ENCODE data around the gene FRMPD2. TPM values are rescaled to one million over a fixed set of nuclear protein-coding genes. Genes with fewer than 3 reads are reported as not detected.
A peak's percentile ranks its signal among the peaks of the same experiment; 100 is the strongest.

The FRMPD2 gene
- total and polyA plus RNA-seq, 2 experiments from 2014 or later = 0.10 to 0.30 TPM

GRCh38 chr10:48193556-48193955 lies 80.9 kb downstream of the FRMPD2 start:
- H3K4me1 ChIP-seq (ENCODE audit: insufficient read depth) = peaks cover 12% of the 10 kb centered on the region
- no peaks in the 10 kb centered on the region for H3K9me3 ChIP-seq (ENCODE audit: low read depth)
- no peak overlapping the region for H3K27ac ChIP-seq
- TF ChIP-seq, protein P1, sequence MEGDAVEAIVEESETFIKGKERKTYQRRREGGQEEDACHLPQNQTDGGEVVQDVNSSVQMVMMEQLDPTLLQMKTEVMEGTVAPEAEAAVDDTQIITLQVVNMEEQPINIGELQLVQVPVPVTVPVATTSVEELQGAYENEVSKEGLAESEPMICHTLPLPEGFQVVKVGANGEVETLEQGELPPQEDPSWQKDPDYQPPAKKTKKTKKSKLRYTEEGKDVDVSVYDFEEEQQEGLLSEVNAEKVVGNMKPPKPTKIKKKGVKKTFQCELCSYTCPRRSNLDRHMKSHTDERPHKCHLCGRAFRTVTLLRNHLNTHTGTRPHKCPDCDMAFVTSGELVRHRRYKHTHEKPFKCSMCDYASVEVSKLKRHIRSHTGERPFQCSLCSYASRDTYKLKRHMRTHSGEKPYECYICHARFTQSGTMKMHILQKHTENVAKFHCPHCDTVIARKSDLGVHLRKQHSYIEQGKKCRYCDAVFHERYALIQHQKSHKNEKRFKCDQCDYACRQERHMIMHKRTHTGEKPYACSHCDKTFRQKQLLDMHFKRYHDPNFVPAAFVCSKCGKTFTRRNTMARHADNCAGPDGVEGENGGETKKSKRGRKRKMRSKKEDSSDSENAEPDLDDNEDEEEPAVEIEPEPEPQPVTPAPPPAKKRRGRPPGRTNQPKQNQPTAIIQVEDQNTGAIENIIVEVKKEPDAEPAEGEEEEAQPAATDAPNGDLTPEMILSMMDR (IDR thresholded peaks at IDR 0.05; ENCODE audit: poor library complexity) = no peak
- no peak for TF ChIP-seq EZH2phosphoT487 (IDR thresholded peaks at IDR 0.05; ENCODE audit: low read depth, severe bottlenecking, unreplicated experiment)
- no peak for TF ChIP-seq EZH2 (IDR thresholded peaks at IDR 0.05; ENCODE audit: borderline replicate concordance)
- WGBS (ENCODE audit: low lambda C conversion rate, missing lambda C conversion rate) = 62% methylated on average over 2 of the region's 2 CpGs
- no peaks in the 10 kb centered on the region for H3K9me2 ChIP-seq (replicated peaks; ENCODE audit: insufficient read depth)
- H3K79me2 ChIP-seq = no peaks in the 10 kb centered on the region
- no peaks in the 10 kb centered on the region for H4K20me1 ChIP-seq (ENCODE audit: insufficient read depth, poor library complexity, severe bottlenecking)
- H3K36me3 ChIP-seq (replicated peaks; ENCODE audit: insufficient read depth, low read depth) = no peaks in the 10 kb centered on the region
- H3K27me3 ChIP-seq = no peaks in the 10 kb centered on the region
- DNase-seq (ENCODE audit: low spot score) = no peak
- H3K4me2 ChIP-seq = no peak overlapping the region
- H2AFZ ChIP-seq = no peak overlapping the region
- no peak overlapping the region for H3K4me3 ChIP-seq

DNA sequence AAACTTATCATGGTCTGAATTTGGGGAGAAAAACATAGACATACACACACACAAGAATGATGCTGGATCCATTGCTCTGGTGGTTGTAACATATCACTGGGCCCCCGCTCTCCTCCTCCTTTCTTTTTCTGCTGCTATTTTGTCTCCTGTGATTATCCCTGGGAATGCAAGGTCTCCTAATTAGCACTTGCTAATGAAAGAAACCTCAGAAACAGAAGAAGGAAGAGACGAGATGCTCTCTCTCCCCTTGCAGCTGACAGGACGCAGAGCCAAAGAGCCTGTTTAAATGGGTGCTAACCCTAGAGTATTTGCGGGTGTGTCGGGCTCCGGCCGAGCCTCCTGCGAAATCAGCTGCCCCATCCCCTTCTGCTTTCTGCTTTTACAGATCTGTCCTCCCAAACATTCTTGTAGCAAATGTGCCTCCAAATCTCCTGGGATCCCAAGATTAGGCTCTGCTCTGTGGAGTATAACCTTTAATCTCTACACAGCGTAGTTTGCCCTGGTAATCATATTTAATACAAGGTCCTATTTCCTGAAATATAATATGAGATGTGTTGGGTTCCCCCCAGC lies 81.5 kb downstream of the FRMPD2 start:
- Histone ChIP-seq H3K4me2 (no peak overlapping the region), H3K27ac (no peak overlapping the region), H3K4me1 (ENCODE audit: insufficient read depth) (peaks cover 18% of the 10 kb centered on the region), H4K20me1 (ENCODE audit: insufficient read depth, poor library complexity, severe bottlenecking) (no peaks in the 10 kb centered on the region), H3K9me3 (ENCODE audit: low read depth) (no peaks in the 10 kb centered on the region), H3K36me3 (replicated peaks; ENCODE audit: insufficient read depth, low read depth) (no peaks in the 10 kb centered on the region), H3K79me2 (no peaks in the 10 kb centered on the region), H2AFZ (no peak overlapping the region), H3K4me3 (no peak overlapping the region), H3K27me3 (no peaks in the 10 kb centered on the region), H3K9me2 (replicated peaks; ENCODE audit: insufficient read depth) (no peaks in the 10 kb centered on the region)
- DNase-seq (ENCODE audit: low spot score) = no peak
- WGBS (ENCODE audit: low lambda C conversion rate, missing lambda C conversion rate) = 64% methylated on average over 9 of the region's 9 CpGs
- TF ChIP-seq EZH2phosphoT487 (IDR thresholded peaks at IDR 0.05; ENCODE audit: low read depth, severe bottlenecking, unreplicated experiment) (no peak), EZH2 (IDR thresholded peaks at IDR 0.05; ENCODE audit: borderline replicate concordance) (no peak)
- TF ChIP-seq, protein P1 (IDR thresholded peaks at IDR 0.05; ENCODE audit: poor library complexity) = no peak

GRCh38 chr10:48187713-48188485 lies 86.6 kb downstream of the FRMPD2 start:
- H2AFZ ChIP-seq = no peak overlapping the region
- 66% methylated on average over 10 of the region's 10 CpGs for WGBS (ENCODE audit: low lambda C conversion rate, missing lambda C conversion rate)
- peak; percentile 71 for DNase-seq (ENCODE audit: low spot score)
- TF ChIP-seq EZH2 (IDR thresholded peaks at IDR 0.05; ENCODE audit: borderline replicate concordance) (no peak), EZH2phosphoT487 (IDR thresholded peaks at IDR 0.05; ENCODE audit: low read depth, severe bottlenecking, unreplicated experiment) (no peak)
- TF ChIP-seq, protein P1 (IDR thresholded peaks at IDR 0.05; ENCODE audit: poor library complexity) = no peak
- no peak overlapping the region for H3K4me3 ChIP-seq
- H3K9me2 ChIP-seq (replicated peaks; ENCODE audit: insufficient read depth) = no peaks in the 10 kb centered on the region
- no peaks in the 10 kb centered on the region for H4K20me1 ChIP-seq (ENCODE audit: insufficient read depth, poor library complexity, severe bottlenecking)
- H3K4me1 ChIP-seq (ENCODE audit: insufficient read depth) = peaks cover 9% of the 10 kb centered on the region
- no peaks in the 10 kb centered on the region for H3K79me2 ChIP-seq
- no peaks in the 10 kb centered on the region for H3K9me3 ChIP-seq (ENCODE audit: low read depth)
- H3K4me2 ChIP-seq = peak overlapping the region; percentile 4
- H3K36me3 ChIP-seq (replicated peaks; ENCODE audit: insufficient read depth, low read depth) = no peaks in the 10 kb centered on the region
- H3K27me3 ChIP-seq = no peaks in the 10 kb centered on the region
- peak overlapping the region; percentile 83 for H3K27ac ChIP-seq

Measured in hepatocyte (in vitro differentiated cells).